Mucosa of gallbladder (tissue), 1 donor: Measurements from ENCODE around the gene VPS26A. TPM values are rescaled to one million over a fixed set of nuclear protein-coding genes. Genes with fewer than 3 reads are reported as not detected.

Experiments used
- DNase-seq: peaks from one replicate; pipeline ENCODE4 v3.0.0-alpha.2; 2020; ENCODE audit warnings: low spot score
- total RNA-seq: library from RNA; stranded (reverse); gene quantifications from one replicate; pipeline ENCODE4 v1.2.1, GENCODE V29; 2021
- donor health status: DM: no; HTN: no; CAD: no.

Gene VPS26A
- total RNA-seq, 1 donor from 2014 or later, result 39.7 TPM

DNA sequence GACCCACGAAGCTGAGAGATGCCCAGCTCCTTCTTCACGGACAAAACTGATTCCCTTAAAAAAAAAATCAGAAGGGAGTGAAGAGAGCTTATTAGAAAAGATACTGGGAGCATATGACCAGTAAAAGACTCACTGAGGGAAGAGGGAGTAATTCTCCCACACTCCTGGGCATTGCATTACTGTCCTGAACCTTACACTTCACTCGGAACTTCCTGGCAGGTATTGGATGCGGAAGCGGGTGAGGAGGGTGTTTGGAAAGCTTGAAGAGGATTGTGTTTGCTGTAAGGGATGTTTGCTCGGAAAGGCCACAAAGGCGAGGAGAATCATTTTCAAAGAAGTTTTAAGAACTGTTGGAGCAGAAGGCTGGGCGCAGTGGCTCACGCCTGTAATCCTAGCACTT is 96.5 kb downstream of the VPS26A start:
- DNase-seq, result no peak

Other genes with a start within 250 kb of the VPS26A start
- gene DDX50, start 222.9 kb upstream of the VPS26A start, total RNA-seq, result 30.9 TPM
- 28.2 TPM for gene DDX21, start 168.0 kb upstream of the VPS26A start, total RNA-seq
- gene KIFBP, start 135.4 kb upstream of the VPS26A start, total RNA-seq, result 27.7 TPM
- gene SRGN, start 36.1 kb upstream of the VPS26A start, total RNA-seq, result 91.4 TPM
- gene SUPV3L1, start 56.1 kb downstream of the VPS26A start, total RNA-seq, result 21.8 TPM
- 41.2 TPM for gene HKDC1, start 96.2 kb downstream of the VPS26A start, total RNA-seq
- gene HK1, start 154.3 kb downstream of the VPS26A start, total RNA-seq, result 70.7 TPM